Embryonic facial prominence (tissue), 1 donor: Measurements from ENCODE around the gene NMUR1.

Experiments
- DNase-seq: peaks from one replicate; pipeline ENCODE4 v3.0.0-alpha.2; 2016; ENCODE audit errors: extremely low spot score

NMUR1 gene

DNA sequence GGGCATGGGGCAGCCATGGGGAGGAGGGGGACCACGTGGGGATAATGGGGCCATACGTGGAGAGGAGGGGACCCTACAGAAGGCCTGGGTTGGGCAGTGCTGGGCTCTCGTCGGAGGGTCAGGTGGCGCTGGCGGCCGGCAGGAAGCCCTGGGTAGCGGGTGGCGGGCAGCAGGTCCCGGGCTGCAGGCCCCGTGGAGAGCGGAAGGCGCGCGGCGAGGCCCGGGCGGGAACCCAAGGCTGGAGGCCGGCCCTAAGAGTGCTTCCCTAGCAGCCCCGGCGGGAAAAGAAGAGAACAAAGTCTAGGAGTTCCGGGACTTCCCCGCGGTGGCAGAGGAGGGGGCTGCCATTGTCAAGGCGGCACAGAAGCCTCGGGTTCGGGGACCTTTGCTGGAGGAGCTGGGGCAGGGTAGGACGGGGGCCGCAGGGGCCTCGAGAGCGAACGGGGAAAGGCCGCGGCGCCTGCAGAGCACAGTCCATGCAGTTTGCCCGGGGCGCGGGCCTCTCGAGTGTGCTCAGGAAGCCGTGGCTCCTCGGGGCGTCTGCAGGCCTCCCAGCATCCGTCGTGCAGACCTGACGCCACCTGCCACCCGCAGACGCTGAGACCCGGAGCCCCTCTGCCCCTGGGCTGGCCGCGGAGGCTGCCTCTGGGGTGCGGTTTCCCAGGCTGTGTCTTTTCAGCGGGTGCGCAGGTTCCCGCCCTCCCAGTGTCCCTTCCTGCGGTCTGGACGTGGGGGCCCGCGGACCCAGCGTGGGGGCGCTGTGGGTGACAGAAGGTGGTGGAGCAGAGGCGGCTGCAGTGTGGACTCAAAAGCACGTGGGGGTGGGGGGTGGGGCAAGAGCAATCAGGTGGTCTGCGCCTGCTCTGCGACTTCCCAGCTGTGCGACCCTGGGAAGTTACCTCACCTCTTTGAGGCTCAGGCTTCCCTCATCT is 46.6 kb downstream of the NMUR1 start:
- DNase-seq, result no peak

- no peak for DNase-seq
These were observed 47.3 kb downstream of the NMUR1 start for GRCh38 chr2:231482806-231483391.

DNA sequence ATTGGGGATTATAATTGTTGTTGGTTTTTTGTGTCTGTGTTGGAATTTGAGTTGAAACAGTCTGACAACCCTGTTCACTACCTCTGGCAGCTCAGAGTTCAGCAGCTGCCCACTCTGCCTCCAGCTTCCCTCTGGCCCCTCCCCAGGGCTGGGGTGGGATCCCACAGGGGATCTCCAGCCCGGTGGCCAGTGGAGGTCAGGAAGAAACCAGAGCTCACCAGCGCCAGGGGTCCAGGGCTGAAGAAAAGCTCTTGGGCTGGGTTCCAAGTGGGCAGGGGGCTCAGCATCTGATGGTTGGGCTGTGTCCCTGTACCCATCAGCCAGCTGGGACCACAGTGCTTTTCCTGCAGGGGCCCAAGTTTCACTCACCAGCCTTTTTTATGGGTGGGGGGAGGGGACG is 49.5 kb downstream of the NMUR1 start:
- DNase-seq, result no peak

DNA sequence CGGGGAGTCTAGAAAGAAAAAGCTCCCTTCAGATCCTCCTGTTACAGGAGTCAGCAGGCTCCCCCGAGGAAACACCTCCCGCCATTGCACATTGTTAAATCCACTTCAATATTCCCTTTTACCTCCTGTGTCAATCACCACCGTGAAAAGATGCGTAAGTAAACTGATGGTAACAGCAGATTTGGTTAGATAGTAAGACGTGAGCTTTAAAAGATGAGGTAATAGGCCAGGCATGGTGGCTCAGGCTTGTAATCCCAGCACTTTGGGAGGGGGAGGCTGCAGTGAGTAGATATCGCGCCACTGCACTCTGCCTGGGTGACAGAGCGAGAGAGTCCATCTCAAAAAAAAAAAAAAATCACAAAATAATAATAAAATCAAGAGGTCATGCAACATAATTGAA is 50.8 kb downstream of the NMUR1 start:
- no peak for DNase-seq

- no peak for DNase-seq
These were observed 53.3 kb downstream of the NMUR1 start for GRCh38 chr2:231476920-231477319.

GRCh38 chr2:231475965-231476364 is 54.3 kb downstream of the NMUR1 start:
- DNase-seq, result no peak
